Measurements from ENCODE around the gene PQBP1.
A peak's percentile ranks its signal among the peaks of the same experiment; 100 is the strongest.
"Not testable (repeated sequence)": the region's sequence is repeated elsewhere in the genome, so short reads cannot be mapped to it uniquely, and the experiment has no call there.

Gene PQBP1, protein sequence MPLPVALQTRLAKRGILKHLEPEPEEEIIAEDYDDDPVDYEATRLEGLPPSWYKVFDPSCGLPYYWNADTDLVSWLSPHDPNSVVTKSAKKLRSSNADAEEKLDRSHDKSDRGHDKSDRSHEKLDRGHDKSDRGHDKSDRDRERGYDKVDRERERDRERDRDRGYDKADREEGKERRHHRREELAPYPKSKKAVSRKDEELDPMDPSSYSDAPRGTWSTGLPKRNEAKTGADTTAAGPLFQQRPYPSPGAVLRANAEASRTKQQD

DNA sequence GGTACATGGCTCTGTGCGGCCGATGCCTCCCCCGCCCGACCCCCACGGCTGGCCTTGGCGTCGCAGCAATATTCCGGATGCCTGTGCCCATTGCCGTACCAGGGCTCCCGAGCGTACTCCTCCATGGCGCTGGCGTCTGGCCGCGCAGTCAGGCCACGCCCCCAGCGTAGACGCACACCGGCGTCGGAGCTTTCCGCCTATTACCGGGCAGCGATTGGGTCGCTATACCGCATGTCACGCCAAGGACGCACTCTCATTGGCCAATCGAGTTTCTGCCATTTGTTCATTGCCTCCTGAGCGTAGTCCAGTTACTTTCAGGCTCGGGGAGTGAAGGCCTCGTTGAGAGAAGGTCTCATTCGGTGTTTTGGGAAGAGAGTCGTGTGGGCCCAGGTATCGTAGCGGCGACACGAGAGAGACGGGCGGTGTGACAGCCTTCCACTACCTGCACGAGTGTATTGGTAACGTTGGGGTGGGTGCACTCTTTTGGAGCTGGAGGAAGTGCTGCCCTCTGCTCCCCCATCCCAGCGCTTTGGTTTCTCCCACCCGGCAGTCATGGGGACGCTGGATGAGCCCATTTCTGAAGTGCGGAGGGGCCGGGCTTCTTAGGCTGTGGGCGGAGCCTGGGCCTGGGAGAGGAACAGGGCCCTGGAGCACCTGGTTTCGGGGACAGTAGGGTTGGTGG, at the start of gene PQBP1, which contains the start of gene TIMM17B:
Gene PQBP1, plus strand, starts transcription at position 306 of the 682 bp plus-strand sequence. CDS start 580 bp downstream, outside the sequence.
Gene TIMM17B, minus strand, starts transcription at position 144 of the 682 bp plus-strand sequence. Its CDS starts 19 bp downstream, at position 125.
- ATAC-seq (peak; percentile 94), DNase-seq (ENCODE audit: low spot score in 2 of 2) (peak; percentile 61 to 87)
- H3K4me1 Mint-ChIP-seq = peaks cover 18% of the 10 kb centered on the region
- H3K27ac Mint-ChIP-seq = peak within 1 kb of the TSS; percentile 91
- H3K9me3 Mint-ChIP-seq = no peaks in the 10 kb centered on the region
- H3K4me3 Mint-ChIP-seq = peak within 1 kb of the TSS; percentile 82
- H3K36me3 Mint-ChIP-seq = peaks cover 74% of the 10 kb centered on the region

DNA sequence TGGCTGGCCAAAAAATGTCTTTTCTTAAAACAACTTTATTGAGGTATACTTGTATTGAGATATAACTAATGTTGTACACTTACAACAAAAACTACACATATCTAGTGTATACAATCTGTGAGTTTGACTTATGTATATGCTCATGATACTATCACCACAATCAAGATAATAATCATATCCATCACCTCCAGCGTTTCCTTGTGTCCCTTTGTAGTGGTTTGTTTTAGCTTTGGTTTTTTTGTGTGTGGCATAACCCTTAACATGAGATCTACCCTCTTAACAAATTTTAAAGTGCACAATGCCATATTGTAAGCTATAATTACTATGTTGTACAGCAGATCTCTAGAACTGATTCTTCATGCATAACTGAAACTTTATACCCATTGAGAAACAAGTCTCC, 48.9 kb upstream of the PQBP1 start:
- ATAC-seq = no peak

DNA sequence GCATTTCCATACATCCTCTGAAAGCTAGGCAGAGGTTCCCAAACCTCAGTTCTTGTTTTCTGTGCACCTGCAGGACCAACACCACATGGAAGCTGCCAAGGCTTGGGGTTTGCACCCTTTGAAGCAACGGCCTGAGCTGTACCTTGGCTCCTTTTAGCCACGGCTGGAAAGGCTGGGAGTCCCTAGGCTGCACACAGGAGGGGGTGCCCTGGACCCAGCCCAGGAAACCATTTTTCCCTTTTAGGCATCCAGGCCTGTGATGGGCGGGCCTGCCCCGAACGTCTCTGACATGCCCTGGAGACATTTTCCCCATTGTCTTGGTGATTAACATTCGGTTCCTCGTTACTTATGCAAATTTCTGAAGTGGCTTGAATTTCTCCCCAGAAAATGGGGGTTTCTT, 44.9 kb upstream of the PQBP1 start:
- Mint-ChIP-seq H3K36me3 (no peaks in the 10 kb centered on the region), H3K27ac (no peak overlapping the region), H3K4me1 (peaks cover 15% of the 10 kb centered on the region), H3K9me3 (no peaks in the 10 kb centered on the region), H3K4me3 (no peak overlapping the region)
- ATAC-seq (no peak), DNase-seq (ENCODE audit: low spot score in 2 of 2) (no peak)

More for the DNA sequence above, 48.9 kb upstream of the PQBP1 start:
- no peak overlapping the region for H3K4me3 Mint-ChIP-seq
- no peak overlapping the region for H3K27ac Mint-ChIP-seq
- H3K4me1 Mint-ChIP-seq = peaks cover 5% of the 10 kb centered on the region
- H3K9me3 Mint-ChIP-seq = no peaks in the 10 kb centered on the region
- no peaks in the 10 kb centered on the region for H3K36me3 Mint-ChIP-seq
- no peak for DNase-seq (ENCODE audit: low spot score in 2 of 2)

DNA sequence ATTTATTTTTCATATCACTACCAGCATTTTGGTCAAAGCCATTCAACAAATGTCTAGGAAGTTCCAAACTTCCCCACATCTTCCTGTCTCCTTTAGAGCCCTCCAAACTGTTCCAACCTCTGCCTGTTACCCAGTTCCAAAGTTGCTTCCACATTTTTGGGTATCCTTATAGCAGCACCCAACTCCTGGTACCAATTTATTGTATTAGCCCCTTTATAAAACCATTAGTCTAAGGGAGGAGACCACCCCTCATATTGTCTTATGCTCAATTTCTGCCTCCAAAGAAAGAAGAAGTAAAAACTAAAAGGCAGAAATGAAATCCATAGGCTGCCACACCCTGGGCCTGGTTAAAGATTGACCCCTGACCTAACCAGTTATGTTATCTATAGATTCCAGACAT, 44.2 kb upstream of the PQBP1 start:
- not testable (repeated sequence) for DNase-seq (ENCODE audit: low spot score in 2 of 2); H3K36me3 Mint-ChIP-seq; H3K27ac Mint-ChIP-seq; ATAC-seq; H3K4me3 Mint-ChIP-seq; H3K9me3 Mint-ChIP-seq
- peaks cover 15% of the 10 kb centered on the region for H3K4me1 Mint-ChIP-seq

DNA sequence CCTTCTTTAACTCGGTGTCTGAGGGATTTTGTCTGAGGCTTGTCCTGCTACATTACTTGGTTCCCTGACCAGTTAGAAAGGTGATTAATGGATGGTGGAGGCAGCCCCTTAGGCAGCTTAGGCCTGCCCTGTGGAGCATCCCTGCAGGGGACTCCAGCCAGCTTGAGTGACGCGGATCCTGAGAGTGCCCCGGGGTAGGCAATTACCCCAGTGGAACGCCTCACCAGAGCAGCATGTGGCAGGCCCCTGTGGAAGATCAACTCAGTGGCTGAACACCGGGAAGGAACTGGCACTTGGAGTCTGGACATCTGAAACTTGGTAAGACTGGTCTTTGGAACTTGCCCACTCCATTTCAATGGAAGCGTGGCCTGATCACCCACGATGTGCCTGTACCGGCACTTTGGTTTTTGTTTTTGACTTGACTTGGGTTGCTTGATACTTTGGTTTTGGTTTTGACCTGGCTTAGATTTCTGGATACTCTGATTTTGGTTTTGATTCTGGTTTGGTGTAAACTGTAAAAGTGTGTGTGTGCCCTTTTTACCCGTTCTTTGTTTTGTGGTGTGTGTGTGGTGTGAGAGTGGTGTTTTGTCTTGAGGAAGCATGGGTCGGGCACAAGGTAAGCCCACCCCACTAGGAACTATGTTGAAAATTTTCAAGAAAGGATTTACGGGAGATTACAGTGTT, 43.5 kb upstream of the PQBP1 start:
- not testable (repeated sequence) for H3K4me3 Mint-ChIP-seq; H3K9me3 Mint-ChIP-seq; ATAC-seq; DNase-seq (ENCODE audit: low spot score in 2 of 2); H3K36me3 Mint-ChIP-seq; H3K27ac Mint-ChIP-seq
- H3K4me1 Mint-ChIP-seq = peaks cover 11% of the 10 kb centered on the region

DNA sequence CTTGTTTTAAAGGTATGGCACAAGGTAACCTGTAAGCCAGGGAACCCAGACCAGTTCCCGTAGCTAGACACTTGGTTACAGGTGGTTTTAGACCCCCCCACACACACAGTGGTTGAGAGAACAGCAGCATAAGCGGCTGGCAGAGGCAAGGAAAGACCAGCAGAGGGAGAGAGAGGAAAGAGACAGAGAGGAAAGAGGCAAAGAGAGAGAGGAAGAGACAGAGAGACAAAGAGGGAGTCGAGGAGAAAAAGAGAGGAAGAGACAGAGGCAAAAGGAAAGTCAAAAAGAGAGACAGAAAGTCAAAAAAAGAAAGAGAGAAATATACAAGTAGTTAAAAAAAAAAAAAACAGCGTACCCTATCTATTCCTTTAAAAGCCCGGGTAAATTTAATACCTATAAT, 42.8 kb upstream of the PQBP1 start:
- Mint-ChIP-seq H3K27ac (no peak overlapping the region), H3K4me1 (peaks cover 10% of the 10 kb centered on the region), H3K36me3 (no peaks in the 10 kb centered on the region), H3K4me3 (no peak overlapping the region), H3K9me3 (no peaks in the 10 kb centered on the region)
- ATAC-seq (no peak), DNase-seq (ENCODE audit: low spot score in 2 of 2) (no peak)

DNA sequence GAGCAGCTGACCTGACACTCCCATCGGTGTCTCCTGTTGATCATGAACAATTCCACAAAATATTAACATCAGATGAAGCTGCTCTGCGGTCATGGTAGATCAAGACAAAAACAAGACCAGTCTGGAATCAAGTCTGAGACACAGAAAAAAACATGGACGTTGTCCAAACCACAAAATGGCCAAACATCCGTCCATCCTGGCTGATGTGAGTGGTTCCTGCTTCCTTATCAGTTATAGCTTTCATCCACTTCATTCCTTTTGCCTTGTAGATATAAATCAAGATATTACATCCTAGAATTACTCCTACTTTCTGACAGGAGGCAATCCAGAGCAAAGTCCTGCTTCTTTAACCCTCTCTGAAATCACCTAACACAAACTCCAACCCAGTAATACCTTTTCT, 33.5 kb upstream of the PQBP1 start:
- Mint-ChIP-seq H3K9me3 (no peaks in the 10 kb centered on the region), H3K4me3 (no peak overlapping the region), H3K4me1 (no peaks in the 10 kb centered on the region), H3K36me3 (no peaks in the 10 kb centered on the region), H3K27ac (no peak overlapping the region)
- DNase-seq (ENCODE audit: low spot score in 2 of 2) = no peak
- no peak for ATAC-seq

DNA sequence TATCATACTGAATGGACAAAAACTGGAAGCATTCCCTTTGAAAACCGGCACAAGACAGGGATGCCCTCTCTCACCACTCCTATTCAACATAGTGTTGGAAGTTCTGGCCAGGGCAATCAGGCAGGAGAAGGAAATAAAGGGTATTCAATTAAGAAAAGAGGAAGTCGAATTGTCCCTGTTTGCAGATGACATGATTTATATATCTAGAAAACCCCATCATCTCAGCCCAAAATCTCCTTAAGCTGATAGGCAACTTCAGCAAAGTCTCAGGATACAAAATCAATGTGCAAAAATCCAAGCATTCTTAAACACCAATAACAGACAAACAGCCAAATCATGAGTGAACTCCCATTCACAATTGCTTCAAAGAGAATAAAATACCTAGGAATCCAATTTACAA, 25.7 kb upstream of the PQBP1 start:
- DNase-seq (ENCODE audit: low spot score in 2 of 2); H3K9me3 Mint-ChIP-seq; H3K27ac Mint-ChIP-seq; H3K36me3 Mint-ChIP-seq; H3K4me1 Mint-ChIP-seq; ATAC-seq; H3K4me3 Mint-ChIP-seq: not testable (repeated sequence)

DNA sequence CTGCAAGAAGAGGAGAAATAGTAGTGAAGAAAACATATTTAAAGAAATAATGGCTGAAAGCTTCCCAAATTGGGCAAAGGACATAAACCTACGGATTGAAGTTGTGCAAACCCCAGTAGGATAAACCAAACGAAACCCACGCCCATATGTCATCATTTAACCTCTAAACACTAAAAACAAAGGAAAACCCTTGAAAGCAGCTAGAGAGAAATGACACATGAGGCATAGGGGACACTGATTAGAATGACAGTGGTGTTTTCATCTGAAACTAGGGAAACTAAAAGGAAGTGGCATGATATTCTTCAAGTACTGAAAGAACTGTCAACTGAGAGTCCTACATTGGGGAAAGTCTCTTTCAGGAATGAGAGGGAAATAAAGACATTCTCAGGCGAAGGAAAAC, 20.8 kb upstream of the PQBP1 start:
- not testable (repeated sequence) for H3K36me3 Mint-ChIP-seq; H3K27ac Mint-ChIP-seq; H3K4me3 Mint-ChIP-seq; DNase-seq (ENCODE audit: low spot score in 2 of 2); ATAC-seq; H3K9me3 Mint-ChIP-seq; H3K4me1 Mint-ChIP-seq

DNA sequence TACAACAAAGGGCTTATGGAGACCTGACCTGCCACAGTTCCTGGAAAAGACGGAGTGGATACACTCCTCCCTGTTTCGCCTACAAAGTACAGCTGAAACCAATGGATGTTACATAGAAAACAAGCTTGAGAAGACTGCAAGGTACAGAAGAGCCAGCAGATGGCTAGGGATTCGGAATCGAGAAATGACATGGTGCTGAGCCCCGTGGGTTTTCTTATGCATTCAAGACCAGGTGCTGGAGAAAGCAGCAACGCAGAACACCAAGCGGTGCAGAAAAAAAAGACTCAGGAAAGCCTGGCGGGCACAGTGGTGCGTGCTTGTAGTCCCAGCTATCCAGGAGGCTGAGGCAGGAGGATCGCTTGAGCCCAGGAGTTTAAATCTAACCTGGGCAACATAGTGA, 14.0 kb upstream of the PQBP1 start:
- no peaks in the 10 kb centered on the region for H3K9me3 Mint-ChIP-seq
- H3K4me3 Mint-ChIP-seq = no peak overlapping the region
- ATAC-seq (no peak), DNase-seq (ENCODE audit: low spot score in 2 of 2) (no peak)
- H3K36me3 Mint-ChIP-seq = no peaks in the 10 kb centered on the region
- H3K27ac Mint-ChIP-seq = no peak overlapping the region
- no peaks in the 10 kb centered on the region for H3K4me1 Mint-ChIP-seq

DNA sequence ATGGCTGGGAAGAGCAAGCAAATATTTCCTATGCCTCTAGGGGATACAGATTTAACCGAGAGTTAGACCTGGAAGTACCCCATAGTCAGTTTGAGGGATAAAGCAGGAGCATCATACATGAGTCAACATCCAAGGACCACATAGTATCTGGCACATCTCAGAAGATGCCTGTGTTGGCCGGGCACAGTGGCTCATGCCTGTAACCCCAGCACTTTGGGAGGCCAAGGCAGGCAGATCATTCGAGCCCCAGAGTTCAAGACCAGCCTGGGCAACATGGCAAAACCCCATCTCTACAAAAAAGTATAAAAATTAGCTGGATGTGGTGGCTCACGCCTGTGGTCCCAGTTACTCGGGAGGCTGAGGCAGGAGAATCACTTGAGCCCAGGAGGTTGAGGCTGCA, 11.1 kb upstream of the PQBP1 start:
- not testable (repeated sequence) for H3K9me3 Mint-ChIP-seq; DNase-seq (ENCODE audit: low spot score in 2 of 2); H3K36me3 Mint-ChIP-seq; H3K4me3 Mint-ChIP-seq; ATAC-seq
- H3K27ac Mint-ChIP-seq = peak overlapping the region; percentile 26
- H3K4me1 Mint-ChIP-seq = peaks cover 11% of the 10 kb centered on the region

DNA sequence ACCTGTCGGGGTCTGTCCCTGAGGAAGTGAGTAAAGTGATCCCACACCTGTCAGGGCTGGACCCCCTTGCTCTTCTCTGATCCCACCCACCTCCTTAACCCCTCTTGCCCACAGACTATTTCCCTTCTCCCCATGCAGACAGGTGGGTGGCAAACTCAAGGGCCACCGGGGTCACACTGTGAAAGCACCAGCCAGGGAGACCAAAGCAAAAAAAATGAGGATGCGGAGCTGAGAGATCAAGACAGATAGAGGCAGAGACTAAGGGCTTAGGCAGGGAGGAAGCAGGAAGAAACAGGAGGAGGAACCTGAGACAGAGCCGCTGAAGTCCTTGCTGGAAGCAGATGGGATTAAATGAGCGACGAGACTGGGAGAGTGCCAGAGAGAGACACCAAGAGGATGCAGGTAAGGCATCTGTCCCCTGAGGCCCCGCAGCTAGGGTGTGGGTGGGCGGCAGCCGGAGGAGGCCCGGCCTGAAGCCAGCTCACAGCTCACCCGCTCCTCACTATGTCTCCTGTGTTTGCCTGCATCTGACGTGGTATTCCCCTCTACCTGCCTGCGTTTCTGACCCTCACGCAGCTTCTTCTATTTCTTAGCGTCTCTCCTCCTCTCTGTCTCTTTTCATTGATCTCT, 7.3 kb upstream of the PQBP1 start:
- ATAC-seq (no peak), DNase-seq (ENCODE audit: low spot score in 2 of 2) (no peak)
- Mint-ChIP-seq H3K27ac (peak overlapping the region; percentile 88), H3K36me3 (peaks cover 21% of the 10 kb centered on the region), H3K4me3 (peak overlapping the region; percentile 81), H3K9me3 (no peaks in the 10 kb centered on the region), H3K4me1 (peaks cover 15% of the 10 kb centered on the region)

DNA sequence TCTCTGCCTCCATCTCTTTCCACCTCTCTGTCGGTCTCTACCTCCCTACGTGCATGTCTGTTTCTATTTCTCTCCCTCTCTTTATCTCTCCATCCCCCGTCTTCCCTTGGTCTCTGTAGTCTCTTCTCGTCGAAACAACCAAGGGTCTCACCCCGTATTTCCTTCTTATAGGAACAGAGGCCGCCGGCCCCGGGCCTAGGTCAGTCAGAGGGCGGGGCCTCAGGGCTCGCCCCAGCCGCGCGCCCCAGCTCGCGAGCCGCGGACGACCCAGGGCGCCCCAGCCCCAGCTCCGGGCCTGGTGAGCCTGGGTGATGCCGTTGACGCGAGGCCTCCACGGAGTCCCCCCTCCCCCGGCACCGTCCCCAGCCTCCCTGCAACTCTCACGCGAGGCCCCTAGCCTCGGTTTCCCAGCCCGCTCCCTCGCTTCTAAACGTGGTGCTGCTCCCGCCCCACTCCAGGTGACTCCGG, 6.8 kb upstream of the PQBP1 start:
- peak; percentile 65 for ATAC-seq
- H3K4me1 Mint-ChIP-seq = peaks cover 17% of the 10 kb centered on the region
- peaks cover 27% of the 10 kb centered on the region for H3K36me3 Mint-ChIP-seq
- no peaks in the 10 kb centered on the region for H3K9me3 Mint-ChIP-seq
- DNase-seq (ENCODE audit: low spot score in 2 of 2) = no peak
- H3K27ac Mint-ChIP-seq = peak overlapping the region; percentile 88
- peak overlapping the region; percentile 81 for H3K4me3 Mint-ChIP-seq

DNA sequence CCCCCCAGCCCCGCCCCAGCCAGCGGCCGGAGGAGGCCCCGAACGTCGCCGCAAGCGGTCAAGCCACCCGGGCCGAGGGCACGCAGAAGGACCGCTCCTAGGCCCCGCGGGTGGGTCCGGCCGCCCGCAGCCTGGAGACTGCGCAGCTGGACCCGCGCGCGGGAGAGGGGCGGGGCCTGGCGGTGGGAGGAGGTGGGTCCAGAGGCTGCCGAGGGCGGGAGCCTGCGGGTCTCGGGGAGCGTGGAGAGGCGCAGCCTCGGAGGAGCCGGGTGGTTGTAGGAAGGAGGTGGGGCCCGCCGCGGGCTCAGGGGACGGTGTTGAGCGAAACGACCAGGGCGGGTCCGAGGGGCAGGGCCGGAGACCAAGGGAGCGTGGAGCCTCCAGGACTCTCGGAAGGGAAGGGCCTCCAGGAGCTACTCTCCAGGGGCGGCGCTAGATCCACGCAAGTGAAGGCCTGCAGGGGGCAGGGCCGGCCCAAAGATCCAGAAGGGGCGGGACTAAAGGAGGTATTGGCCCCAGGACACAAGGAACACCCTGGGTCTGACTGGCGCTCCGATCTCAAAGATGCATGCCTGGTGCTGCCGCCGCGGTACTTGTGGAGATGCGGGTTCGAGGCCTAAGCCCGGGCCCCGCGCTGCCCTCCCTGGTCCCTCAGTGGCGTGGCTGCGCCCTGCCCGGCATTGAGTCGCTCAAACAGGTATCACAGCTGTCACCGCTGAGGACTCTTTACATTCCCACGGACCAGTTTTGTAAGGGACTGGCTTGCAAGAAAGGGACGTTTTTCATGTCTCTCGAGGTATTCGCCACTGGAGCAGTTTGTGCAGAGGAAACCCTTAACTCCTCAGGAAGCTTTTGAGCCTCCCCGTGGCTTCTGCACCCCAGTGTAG, 6.1 kb upstream of the PQBP1 start:
- peaks cover 20% of the 10 kb centered on the region for H3K4me1 Mint-ChIP-seq
- DNase-seq (ENCODE audit: low spot score in 2 of 2) = peak; percentile 52 to 79
- H3K27ac Mint-ChIP-seq = no peak overlapping the region
- no peaks in the 10 kb centered on the region for H3K9me3 Mint-ChIP-seq
- peak overlapping the region; percentile 81 for H3K4me3 Mint-ChIP-seq
- peaks cover 27% of the 10 kb centered on the region for H3K36me3 Mint-ChIP-seq
- peak; percentile 93 for ATAC-seq

All from stimulated activated effector memory CD8-positive, alpha-beta T cell treated with anti-CD3 and anti-CD28 coated beads, Interleukin-12 subunit alpha, Interleukin-12 subunit beta, amount 100 ng/mL, for 72 hours (primary cell).